ENCODE results near the gene ATP6V0D1. TPM values are rescaled to one million over a fixed set of nuclear protein-coding genes. Genes with fewer than 3 reads are reported as not detected.

The ATP6V0D1 gene
- total RNA-seq, 1 experiment from 2014 or later = 85.3 TPM

- DNase-seq = no peak
- Mint-ChIP-seq H3K4me3 (ENCODE audit: low read depth, unreplicated experiment) (no peak overlapping the region), H3K27me3 (ENCODE audit: unreplicated experiment) (peaks cover 26% of the 10 kb centered on the region), H3K27ac (ENCODE audit: unreplicated experiment) (no peak overlapping the region), H3K36me3 (ENCODE audit: insufficient read depth, unreplicated experiment) (peaks cover 15% of the 10 kb centered on the region), H3K9me3 (ENCODE audit: low read depth, unreplicated experiment) (no peaks in the 10 kb centered on the region), H3K4me1 (ENCODE audit: low read depth, unreplicated experiment) (peaks cover 29% of the 10 kb centered on the region)
- intact Hi-C loops (cut with micrococcal nuclease; ENCODE audit: unreplicated experiment) = no loop called here
- TF ChIP-seq, protein P1, sequence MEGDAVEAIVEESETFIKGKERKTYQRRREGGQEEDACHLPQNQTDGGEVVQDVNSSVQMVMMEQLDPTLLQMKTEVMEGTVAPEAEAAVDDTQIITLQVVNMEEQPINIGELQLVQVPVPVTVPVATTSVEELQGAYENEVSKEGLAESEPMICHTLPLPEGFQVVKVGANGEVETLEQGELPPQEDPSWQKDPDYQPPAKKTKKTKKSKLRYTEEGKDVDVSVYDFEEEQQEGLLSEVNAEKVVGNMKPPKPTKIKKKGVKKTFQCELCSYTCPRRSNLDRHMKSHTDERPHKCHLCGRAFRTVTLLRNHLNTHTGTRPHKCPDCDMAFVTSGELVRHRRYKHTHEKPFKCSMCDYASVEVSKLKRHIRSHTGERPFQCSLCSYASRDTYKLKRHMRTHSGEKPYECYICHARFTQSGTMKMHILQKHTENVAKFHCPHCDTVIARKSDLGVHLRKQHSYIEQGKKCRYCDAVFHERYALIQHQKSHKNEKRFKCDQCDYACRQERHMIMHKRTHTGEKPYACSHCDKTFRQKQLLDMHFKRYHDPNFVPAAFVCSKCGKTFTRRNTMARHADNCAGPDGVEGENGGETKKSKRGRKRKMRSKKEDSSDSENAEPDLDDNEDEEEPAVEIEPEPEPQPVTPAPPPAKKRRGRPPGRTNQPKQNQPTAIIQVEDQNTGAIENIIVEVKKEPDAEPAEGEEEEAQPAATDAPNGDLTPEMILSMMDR (IDR thresholded peaks at IDR 0.05; ENCODE audit: unreplicated experiment) = no peak
- BruUV-seq (replicated peaks) = no TSS peak
- CTCF ChIA-PET = interaction anchor here (0.6 to 3.3 kb wide), 6 partner anchors 14 to 386 kb away, joined by 3 to 34 read pairs (median 6); no protein-coding TSS in a partner anchor
Measured at GRCh38 chr16:67426950-67427349, 54.0 kb downstream of the ATP6V0D1 start.

GRCh38 chr16:67426022-67426421, 54.9 kb downstream of the ATP6V0D1 start:
- intact Hi-C loops (cut with micrococcal nuclease; ENCODE audit: unreplicated experiment) = no loop called here
- DNase-seq = no peak
- CTCF ChIA-PET = no interaction called here
- no TSS peak for BruUV-seq (replicated peaks)
- H3K27ac Mint-ChIP-seq (ENCODE audit: unreplicated experiment) = no peak overlapping the region
- peaks cover 29% of the 10 kb centered on the region for H3K4me1 Mint-ChIP-seq (ENCODE audit: low read depth, unreplicated experiment)
- TF ChIP-seq, protein P1 (IDR thresholded peaks at IDR 0.05; ENCODE audit: unreplicated experiment) = no peak
- peaks cover 26% of the 10 kb centered on the region for H3K27me3 Mint-ChIP-seq (ENCODE audit: unreplicated experiment)
- no peak overlapping the region for H3K4me3 Mint-ChIP-seq (ENCODE audit: low read depth, unreplicated experiment)
- H3K36me3 Mint-ChIP-seq (ENCODE audit: insufficient read depth, unreplicated experiment) = peaks cover 14% of the 10 kb centered on the region
- no peaks in the 10 kb centered on the region for H3K9me3 Mint-ChIP-seq (ENCODE audit: low read depth, unreplicated experiment)

- BruUV-seq (replicated peaks) = no TSS peak
- no peaks in the 10 kb centered on the region for H3K9me3 Mint-ChIP-seq (ENCODE audit: low read depth, unreplicated experiment)
- no peak for DNase-seq
- no peak overlapping the region for H3K4me3 Mint-ChIP-seq (ENCODE audit: low read depth, unreplicated experiment)
- peaks cover 29% of the 10 kb centered on the region for H3K4me1 Mint-ChIP-seq (ENCODE audit: low read depth, unreplicated experiment)
- H3K27me3 Mint-ChIP-seq (ENCODE audit: unreplicated experiment) = peaks cover 26% of the 10 kb centered on the region
- H3K36me3 Mint-ChIP-seq (ENCODE audit: insufficient read depth, unreplicated experiment) = peaks cover 10% of the 10 kb centered on the region
- TF ChIP-seq, protein P1 (IDR thresholded peaks at IDR 0.05; ENCODE audit: unreplicated experiment) = no peak
- CTCF ChIA-PET = no interaction called here
- H3K27ac Mint-ChIP-seq (ENCODE audit: unreplicated experiment) = no peak overlapping the region
- intact Hi-C loops (cut with micrococcal nuclease; ENCODE audit: unreplicated experiment) = no loop called here
Measured at GRCh38 chr16:67425580-67425979, 55.4 kb downstream of the ATP6V0D1 start.

- Mint-ChIP-seq H3K9me3 (ENCODE audit: low read depth, unreplicated experiment) (no peaks in the 10 kb centered on the region), H3K27me3 (ENCODE audit: unreplicated experiment) (peaks cover 28% of the 10 kb centered on the region), H3K36me3 (ENCODE audit: insufficient read depth, unreplicated experiment) (peaks cover 5% of the 10 kb centered on the region), H3K27ac (ENCODE audit: unreplicated experiment) (no peak overlapping the region), H3K4me1 (ENCODE audit: low read depth, unreplicated experiment) (peaks cover 24% of the 10 kb centered on the region), H3K4me3 (ENCODE audit: low read depth, unreplicated experiment) (no peak overlapping the region)
- TF ChIP-seq, protein P1 (IDR thresholded peaks at IDR 0.05; ENCODE audit: unreplicated experiment) = no peak
- BruUV-seq (replicated peaks) = no TSS peak
- intact Hi-C loops (cut with micrococcal nuclease; ENCODE audit: unreplicated experiment) = no loop called here
- CTCF ChIA-PET = no interaction called here
- DNase-seq = no peak
Measured at GRCh38 chr16:67425061-67425460, 55.9 kb downstream of the ATP6V0D1 start.

Data from Calu3 (cell line).